Memory B cell (primary cell): ENCODE results near the gene ATAD5.
A peak's percentile ranks its signal among the peaks of the same experiment; 100 is the strongest.
"Not testable (repeated sequence)": the region's sequence is repeated elsewhere in the genome, so short reads cannot be mapped to it uniquely, and the experiment has no call there.

ENCODE experiments used
- ATAC-seq: fragments of 150-1000 bp; cut with Tn5 transposase; 2 replicates; pipeline ENCODE4 v1.10.0; 2021; ENCODE audit warnings: low read depth, mild to moderate bottlenecking, moderate library complexity
- DNase-seq, 2 donors: peaks; one replicate each; pipeline ENCODE4 v3.0.0; 2022; ENCODE audit warnings: low spot score in 2 of 2
- H3K27ac Mint-ChIP-seq: one replicate; pipeline ENCODE4 v1.8.0; 2022; ENCODE audit warnings: mild to moderate bottlenecking, moderate library complexity, mixed read lengths
- H3K27me3 Mint-ChIP-seq: one replicate; pipeline ENCODE4 v1.8.0; 2022; ENCODE audit warnings: mixed read lengths
- H3K36me3 Mint-ChIP-seq: one replicate; pipeline ENCODE4 v1.8.0; 2022; ENCODE audit warnings: mild to moderate bottlenecking, mixed read lengths
- H3K4me1 Mint-ChIP-seq: one replicate; pipeline ENCODE4 v1.8.0; 2022; ENCODE audit warnings: mixed read lengths
- H3K4me3 Mint-ChIP-seq: one replicate; pipeline ENCODE4 v1.8.0; 2022; ENCODE audit warnings: mild to moderate bottlenecking, moderate library complexity, mixed read lengths
- H3K9me3 Mint-ChIP-seq: one replicate; pipeline ENCODE4 v1.8.0; 2022; ENCODE audit warnings: mixed read lengths

Gene ATAD5

GRCh38 chr17:30929081-30929633 is 97.4 kb downstream of the ATAD5 start:
- ATAC-seq (no peak), DNase-seq (no peak)
- H3K27ac Mint-ChIP-seq = no peak overlapping the region
- no peaks in the 10 kb centered on the region for H3K27me3 Mint-ChIP-seq
- H3K4me3 Mint-ChIP-seq = no peak overlapping the region
- H3K4me1 Mint-ChIP-seq = peaks cover 3% of the 10 kb centered on the region
- peaks cover 13% of the 10 kb centered on the region for H3K36me3 Mint-ChIP-seq
- no peaks in the 10 kb centered on the region for H3K9me3 Mint-ChIP-seq

GRCh38 chr17:30929861-30930260 is 98.1 kb downstream of the ATAD5 start:
- not testable (repeated sequence) for H3K9me3 Mint-ChIP-seq, H3K4me3 Mint-ChIP-seq, ATAC-seq, DNase-seq, H3K4me1 Mint-ChIP-seq, H3K27me3 Mint-ChIP-seq, H3K27ac Mint-ChIP-seq
- H3K36me3 Mint-ChIP-seq = peaks cover 15% of the 10 kb centered on the region

- no peak overlapping the region for H3K4me3 Mint-ChIP-seq
- no peaks in the 10 kb centered on the region for H3K27me3 Mint-ChIP-seq
- DNase-seq (no peak), ATAC-seq (no peak)
- H3K27ac Mint-ChIP-seq = no peak overlapping the region
- H3K4me1 Mint-ChIP-seq = peaks cover 3% of the 10 kb centered on the region
- H3K9me3 Mint-ChIP-seq = no peaks in the 10 kb centered on the region
- peaks cover 18% of the 10 kb centered on the region for H3K36me3 Mint-ChIP-seq
Observed at GRCh38 chr17:30930495-30930894, 98.7 kb downstream of the ATAD5 start.

- H3K4me1 Mint-ChIP-seq, H3K4me3 Mint-ChIP-seq, DNase-seq, H3K27me3 Mint-ChIP-seq, H3K27ac Mint-ChIP-seq, H3K9me3 Mint-ChIP-seq, ATAC-seq: not testable (repeated sequence)
- H3K36me3 Mint-ChIP-seq = peaks cover 21% of the 10 kb centered on the region
Observed at GRCh38 chr17:30931582-30931981, 99.8 kb downstream of the ATAD5 start.

GRCh38 chr17:30933966-30934365 is 102.2 kb downstream of the ATAD5 start:
- ATAC-seq (no peak), DNase-seq (no peak)
- H3K4me3 Mint-ChIP-seq = no peak overlapping the region
- H3K9me3 Mint-ChIP-seq = no peaks in the 10 kb centered on the region
- no peaks in the 10 kb centered on the region for H3K27me3 Mint-ChIP-seq
- H3K36me3 Mint-ChIP-seq = peaks cover 26% of the 10 kb centered on the region
- peaks cover 3% of the 10 kb centered on the region for H3K4me1 Mint-ChIP-seq
- peak overlapping the region; percentile 17 for H3K27ac Mint-ChIP-seq

GRCh38 chr17:30939051-30939689 is 107.4 kb downstream of the ATAD5 start:
- DNase-seq = peak in 1 of 2 donors; percentile 23
- Mint-ChIP-seq H3K4me3 (peak overlapping the region; percentile 79), H3K27me3 (no peaks in the 10 kb centered on the region), H3K4me1 (peaks cover 6% of the 10 kb centered on the region), H3K9me3 (no peaks in the 10 kb centered on the region), H3K27ac (peak overlapping the region; percentile 93), H3K36me3 (peaks cover 34% of the 10 kb centered on the region)
- ATAC-seq = peak; percentile 85

GRCh38 chr17:30942308-30943079 is 110.7 kb downstream of the ATAD5 start:
- H3K27ac Mint-ChIP-seq = no peak overlapping the region
- no peaks in the 10 kb centered on the region for H3K27me3 Mint-ChIP-seq
- H3K9me3 Mint-ChIP-seq = no peaks in the 10 kb centered on the region
- no peak overlapping the region for H3K4me3 Mint-ChIP-seq
- H3K4me1 Mint-ChIP-seq = peaks cover 6% of the 10 kb centered on the region
- ATAC-seq = no peak
- H3K36me3 Mint-ChIP-seq = peaks cover 25% of the 10 kb centered on the region
- DNase-seq = no peak
